Measurements from ENCODE around the gene TTC23L.

- TF ChIP-seq POLR2A (IDR thresholded peaks at IDR 0.05) (no peak), CTCF (IDR thresholded peaks at IDR 0.05) (no peak), POLR2AphosphoS5 (IDR thresholded peaks at IDR 0.05) (no peak)
These were observed 88.8 kb downstream of the TTC23L start for GRCh38 chr5:34927785-34928184.

Measured in suprapubic skin (tissue), 4 donors.